H1 (cell line): ENCODE results near the gene DAB2IP. TPM values are rescaled to one million over a fixed set of nuclear protein-coding genes. Genes with fewer than 3 reads are reported as not detected.

Experiments used
- CTCF ChIA-PET: fragments of 300-600 bp; sonication (Branson Sonifier 250); formaldehyde crosslinking; loops from one replicate; lab custom pipeline; 2021; ENCODE audit not compliant: partially characterized antibody; lab: Charles Lee
- POLR2A ChIA-PET: fragments of 300-600 bp; sonication (Branson Sonifier 250); formaldehyde crosslinking; loops from one replicate; lab custom pipeline; 2021; ENCODE audit warnings: inconsistent platforms; ENCODE audit not compliant: partially characterized antibody; lab: Charles Lee
- DNase-seq, 2 experiments: peaks; one replicate each; pipeline versions ENCODE4 v3.0.0 to v3.0.0-alpha.2; 2010 to 2022; ENCODE audit warnings: low spot score in 2 of 2, low read depth in 1 of 2, mixed read lengths in 1 of 2
- FAIRE-seq: peaks from 2 replicates; lab custom pipeline; 2011; peaks lifted over from hg19 to GRCh38; lab: Jason Lieb, UNC
- H2AFZ ChIP-seq: 2 replicates; pipeline ENCODE4 v1.8.1; 2012; ENCODE audit warnings: low read length, inconsistent platforms
- H2AK5ac ChIP-seq: 2 replicates; pipeline ENCODE4 v1.6.1; 2013; ENCODE audit warnings: low read depth, low read length
- H2BK120ac ChIP-seq: replicated peaks from 2 replicates; pipeline ENCODE3; 2013; ENCODE audit warnings: low read depth, low read length, inconsistent platforms
- H2BK12ac ChIP-seq: 2 replicates; pipeline ENCODE4 v1.6.1; 2013; ENCODE audit warnings: low read depth, low read length
- H2BK15ac ChIP-seq: 2 replicates; pipeline ENCODE4 v1.6.1; 2013; ENCODE audit warnings: low read length
- H2BK20ac ChIP-seq: 2 replicates; pipeline ENCODE4 v1.6.1; 2013; ENCODE audit warnings: low read length
- H2BK5ac ChIP-seq: 2 replicates; pipeline ENCODE4 v1.6.1; 2013; ENCODE audit warnings: low read depth, low read length
- H3K14ac ChIP-seq: 2 replicates; pipeline ENCODE4 v1.6.1; 2013; ENCODE audit warnings: inconsistent platforms; ENCODE audit not compliant: insufficient read length
- H3K18ac ChIP-seq: 2 replicates; pipeline ENCODE4 v1.6.1; 2013; ENCODE audit warnings: low read length; ENCODE audit errors: extremely low read depth
- H3K23ac ChIP-seq: 2 replicates; pipeline ENCODE4 v1.6.1; 2013; ENCODE audit warnings: inconsistent platforms; ENCODE audit not compliant: insufficient read length
- H3K23me2 ChIP-seq: 2 replicates; pipeline ENCODE4 v1.6.1; 2013; ENCODE audit warnings: low read depth, low read length
- H3K27ac ChIP-seq: 2 replicates; pipeline ENCODE4 v1.6.1; 2011; ENCODE audit warnings: low read depth, low read length, inconsistent platforms
- H3K27me3 ChIP-seq, 4 experiments: replicated peaks in 1 of 4; 1 replicate in 1 of 4; 2 replicates in 3 of 4; pipeline versions ENCODE4 v1.6.1 to v1.8.1; 2011 to 2013; ENCODE audit warnings: low read length in 3 of 4, mild to moderate bottlenecking in 3 of 4, inconsistent platforms in 2 of 4, mixed read lengths in 2 of 4, moderate library complexity in 1 of 4; ENCODE audit not compliant: control insufficient read depth in 3 of 4, insufficient read depth in 3 of 4; ENCODE audit errors: extremely low read depth in 1 of 4
- H3K36me3 ChIP-seq, 4 experiments: 2 replicates each; pipeline versions ENCODE4 v1.6.1 to v1.8.1; 2011 to 2013; ENCODE audit warnings: mild to moderate bottlenecking in 4 of 4, low read length in 3 of 4, moderate library complexity in 2 of 4, control low read depth in 1 of 4, inconsistent platforms in 1 of 4; ENCODE audit not compliant: insufficient read depth in 4 of 4, control insufficient read depth in 2 of 4
- H3K4ac ChIP-seq: replicated peaks from 2 replicates; pipeline ENCODE3; 2013; ENCODE audit warnings: low read length, low read depth, mixed read lengths, inconsistent platforms; ENCODE audit not compliant: insufficient read length
- H3K4me1 ChIP-seq, 4 experiments: replicated peaks in 1 of 4; 1 replicate in 1 of 4; 2 replicates in 3 of 4; pipeline versions ENCODE4 v1.6.1 to v1.8.1; 2011 to 2013; ENCODE audit warnings: low read length in 3 of 4, inconsistent platforms in 2 of 4, mixed read lengths in 1 of 4; ENCODE audit not compliant: insufficient read depth in 4 of 4, control insufficient read depth in 3 of 4
- H3K4me2 ChIP-seq, 2 experiments: 2 replicates each; pipeline versions ENCODE4 v1.6.1 to v1.8.1; 2011 to 2013; ENCODE audit warnings: low read depth in 2 of 2, low read length in 2 of 2, control low read depth in 1 of 2, inconsistent platforms in 1 of 2, mild to moderate bottlenecking in 1 of 2; ENCODE audit not compliant: insufficient read depth in 1 of 2
- H3K4me3 ChIP-seq, 4 experiments: fragments of 200-600, 300-600 bp in 1 of 4; sonication (generic), shearing (Covaris generic), sonication (Bioruptor Twin) in 1 of 4; 2 replicates each; pipeline versions ENCODE4 v1.5.1 to v1.8.1; 2011 to 2016; ENCODE audit warnings: low read length in 4 of 4, low read depth in 3 of 4, control low read depth in 2 of 4, inconsistent platforms in 2 of 4, mild to moderate bottlenecking in 2 of 4, mixed read lengths in 1 of 4, moderate library complexity in 1 of 4; ENCODE audit not compliant: insufficient read depth in 2 of 4; ENCODE audit errors: extremely low read depth in 1 of 4
- H3K56ac ChIP-seq: replicated peaks from 2 replicates; pipeline ENCODE3; 2013; ENCODE audit warnings: low read depth, mild to moderate bottlenecking, mixed read lengths, low read length, inconsistent platforms; ENCODE audit not compliant: insufficient read length
- H3K79me1 ChIP-seq: 2 replicates; pipeline ENCODE4 v1.6.1; 2013; ENCODE audit warnings: low read depth, low read length, control low read depth
- H3K79me2 ChIP-seq, 2 experiments: 2 replicates each; pipeline versions ENCODE4 v1.6.1 to v1.8.1; 2012 to 2013; ENCODE audit warnings: low read length in 2 of 2, mild to moderate bottlenecking in 2 of 2, inconsistent platforms in 1 of 2; ENCODE audit not compliant: insufficient read depth in 2 of 2, control insufficient read depth in 1 of 2
- H3K9ac ChIP-seq, 4 experiments: replicated peaks in 1 of 4; 1 replicate in 1 of 4; 2 replicates in 3 of 4; pipeline versions ENCODE4 v1.6.1 to v1.8.1; 2011 to 2013; ENCODE audit warnings: low read depth in 3 of 4, low read length in 3 of 4, control low read depth in 2 of 4, mild to moderate bottlenecking in 2 of 4, moderate library complexity in 2 of 4, inconsistent platforms in 1 of 4; ENCODE audit errors: extremely low read depth in 1 of 4
- H3K9me3 ChIP-seq, 2 experiments: 2 replicates each; pipeline versions ENCODE4 v1.6.1 to v1.8.1; 2012 to 2013; ENCODE audit warnings: mild to moderate bottlenecking in 2 of 2, moderate library complexity in 2 of 2, control low read depth in 1 of 2, inconsistent platforms in 1 of 2, low read depth in 1 of 2, low read length in 1 of 2, mixed read lengths in 1 of 2; ENCODE audit not compliant: insufficient read depth in 2 of 2
- H4K20me1 ChIP-seq, 2 experiments: replicated peaks in 1 of 2; 2 replicates each; pipeline versions ENCODE3 to v1.8.1; 2011 to 2013; ENCODE audit warnings: inconsistent platforms in 2 of 2, low read length in 2 of 2, mild to moderate bottlenecking in 1 of 2; ENCODE audit not compliant: insufficient read depth in 2 of 2, control insufficient read depth in 1 of 2
- H4K5ac ChIP-seq: 2 replicates; pipeline ENCODE4 v1.6.1; 2013; ENCODE audit warnings: low read length, low read depth, mixed read lengths, inconsistent platforms; ENCODE audit not compliant: insufficient read length
- H4K8ac ChIP-seq: 2 replicates; pipeline ENCODE4 v1.8.0; 2013; ENCODE audit warnings: mild to moderate bottlenecking, moderate library complexity, low read length, inconsistent platforms; ENCODE audit not compliant: insufficient read depth; ENCODE audit errors: extremely low read depth
- H4K91ac ChIP-seq: replicated peaks from 2 replicates; pipeline ENCODE3; 2013; ENCODE audit warnings: low read length, mixed read lengths, inconsistent platforms; ENCODE audit not compliant: insufficient read length
- CTCF ChIP-seq, 3 experiments: IDR thresholded peaks; 1 replicate in 2 of 3; 2 replicates in 1 of 3; pipeline versions ENCODE4 v1.5.1 to v1.6.1; 2011; ENCODE audit warnings: low read length in 3 of 3, mild to moderate bottlenecking in 3 of 3, inconsistent platforms in 2 of 3, low read depth in 1 of 3, moderate library complexity in 1 of 3; ENCODE audit not compliant: insufficient read depth in 1 of 3; ENCODE audit errors: control extremely low read depth in 1 of 3
- MAX ChIP-seq: IDR thresholded peaks from 2 replicates; pipeline ENCODE4 v1.6.1; 2012; ENCODE audit warnings: inconsistent platforms
- RAD21 ChIP-seq, 2 experiments: IDR thresholded peaks in 1 of 2; conservative IDR thresholded peaks in 1 of 2; 2 replicates each; pipeline ENCODE4 v1.6.1; 2011; ENCODE audit warnings: low read depth in 2 of 2, low read length in 2 of 2, improper control_type of control experiment in 1 of 2, inconsistent platforms in 1 of 2, mild to moderate bottlenecking in 1 of 2, moderate library complexity in 1 of 2
- WGBS, 2 experiments: shearing (Covaris generic) in 1 of 2; methylation state at CpG; one replicate each; pipeline versions ENCODE4 v1.1.6 to v1.1.7; 2013 to 2015; ENCODE audit warnings: low lambda C conversion rate in 2 of 2, mixed read lengths in 2 of 2, inconsistent platforms in 1 of 2, low coverage in 1 of 2, missing lambda C conversion rate in 1 of 2; ENCODE audit not compliant: insufficient replicate concordance in 2 of 2, insufficient coverage in 1 of 2, insufficient read length in 1 of 2; ENCODE audit errors: extremely low coverage in 1 of 2, missing lambda C conversion rate in 1 of 2; 5-methylcytosine and 5-hydroxymethylcytosine counted together
- polyA plus RNA-seq, 7 experiments: library from polyadenylated mRNA; depleted of rRNA in 3 of 7; stranded (reverse) in 5 of 7; unstranded in 2 of 7; fragments of >200 nt in 5 of 7; fragments of 200-250 nt in 2 of 7; gene quantifications; 1 replicate in 5 of 7; 2 replicates in 1 of 7; 4 replicates in 1 of 7; pipeline versions ENCODE4 v1.2.1 to v1.2.3, GENCODE V29; 2011 to 2013; ENCODE audit warnings: missing spikeins in 2 of 7, mixed read lengths in 2 of 7
- total RNA-seq: library from RNA; stranded (reverse); fragmentation: NEBNext Ultra II Directional; extraction: Animal tissue kit (Norgen Biotek cat#: 25700); gene quantifications from 2 replicates; pipeline ENCODE4 v1.2.1, GENCODE V29; 2021
- TF ChIP-seq, protein P1 (sequence below): IDR thresholded peaks from 2 replicates; pipeline ENCODE4 v1.6.1; 2012; ENCODE audit warnings: inconsistent platforms

DAB2IP gene
- total and polyA plus RNA-seq, 2 of the 8 experiments (the other 6 are each of a cell fraction or from before 2014, with no cell fraction given): 19.7 to 39.5 TPM

- peaks cover 19 to 48% of the 10 kb centered on the region in 2 experiments for H4K20me1 ChIP-seq
- H3K4me2 ChIP-seq: no peak overlapping the region
Observed at GRCh38 chr9:121721058-121721350, 69.6 kb downstream of the DAB2IP start.

More at GRCh38 chr9:121721058-121721350, 69.6 kb downstream of the DAB2IP start:
- Histone ChIP-seq H2BK12ac (no peak overlapping the region), H3K27ac (no peak overlapping the region), H3K79me2 (peaks cover 0 to 55% of the 10 kb centered on the region in 2 experiments; a peak in 2 of 4 replicates)
- TF ChIP-seq CTCF (IDR thresholded peaks at IDR 0.05; ENCODE audit: control extremely low read depth in 1 of 3, insufficient read depth in 1 of 3, low read depth in 1 of 3, low read length in 3 of 3) (peak in 2 of 3 experiments; percentile 15 to 52; a peak in 2 of 4 replicates), RAD21 (IDR thresholded peaks at IDR 0.05 in 1 of 2, conservative IDR thresholded peaks at IDR 0.05 in 1 of 2; ENCODE audit: low read depth in 2 of 2, low read length in 2 of 2) (peak; percentile 8 to 33; a peak in 1 of 4 replicates), MAX (no peak)
- TF ChIP-seq, protein P1, sequence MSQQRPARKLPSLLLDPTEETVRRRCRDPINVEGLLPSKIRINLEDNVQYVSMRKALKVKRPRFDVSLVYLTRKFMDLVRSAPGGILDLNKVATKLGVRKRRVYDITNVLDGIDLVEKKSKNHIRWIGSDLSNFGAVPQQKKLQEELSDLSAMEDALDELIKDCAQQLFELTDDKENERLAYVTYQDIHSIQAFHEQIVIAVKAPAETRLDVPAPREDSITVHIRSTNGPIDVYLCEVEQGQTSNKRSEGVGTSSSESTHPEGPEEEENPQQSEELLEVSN: no peak
- TF ChIP-seq, all 59 proteins: peak for 2
- no peaks in the 10 kb centered on the region for H3K23me2 ChIP-seq
- no peak overlapping the region for H4K5ac ChIP-seq
- ChIA-PET CTCF (interaction anchor here (0.9 to 3.7 kb wide), 12 partner anchors 8 to 209 kb away, joined by 3 to 24 read pairs (median 4); no protein-coding TSS in a partner anchor), POLR2A (interaction anchor here (0.9 kb wide), 2 partner anchors 18 to 21 kb away, joined by 3 read pairs; no protein-coding TSS in a partner anchor)
- no peak overlapping the region for H4K8ac ChIP-seq
- H2BK120ac ChIP-seq: no peak overlapping the region
- peaks cover 8 to 35% (median 18%) of the 10 kb centered on the region in 4 experiments for H3K4me1 ChIP-seq
- H2BK20ac ChIP-seq: no peak overlapping the region
- WGBS, 2 experiments: 100% methylated on average over 1 of the region's 1 CpG; no CpG with 5 or more reads in 1 of the 2 experiments
- no peak overlapping the region for H3K23ac ChIP-seq
- no peak overlapping the region for H3K4ac ChIP-seq
- H3K9me3 ChIP-seq: no peaks in the 10 kb centered on the region
- no peak overlapping the region for H2BK15ac ChIP-seq
- H3K18ac ChIP-seq: no peak overlapping the region
- H3K4me3 ChIP-seq: no peak overlapping the region
- H3K14ac ChIP-seq: no peak overlapping the region
- FAIRE-seq: peak; percentile 13
- no peaks in the 10 kb centered on the region for H3K36me3 ChIP-seq
- H4K91ac ChIP-seq: no peak overlapping the region
- 0 out of 2 replicates have a peak overlapping the region, but pooled peaks have one; percentile 35 for H2BK5ac ChIP-seq
- H2AFZ ChIP-seq: no peak overlapping the region
- H3K27me3 ChIP-seq: no peaks in the 10 kb centered on the region; a peak in 1 of 7 replicates
- no peak for DNase-seq
- no peak overlapping the region for H3K56ac ChIP-seq
- H3K9ac ChIP-seq: no peak overlapping the region
- peaks cover 33% of the 10 kb centered on the region for H3K79me1 ChIP-seq
- H2AK5ac ChIP-seq: 0 out of 2 replicates have a peak overlapping the region, but pooled peaks have one; percentile 28
